GM23338 (cell line): Measurements from ENCODE around the gene PAIP2B. TPM values are rescaled to one million over a fixed set of nuclear protein-coding genes. Genes with fewer than 3 reads are reported as not detected.

ENCODE experiments used
- CTCF ChIP-seq, 2 experiments: fragments of 200-600 bp in 1 of 2; sonication (generic) in 1 of 2; conservative IDR thresholded peaks; 2 replicates each; pipeline versions ENCODE4 v1.5.1 to v1.6.1; 2016 to 2017; ENCODE audit warnings: antibody characterized with exemption in 2 of 2, low read depth in 2 of 2, mild to moderate bottlenecking in 2 of 2, moderate library complexity in 1 of 2
- EZH2phosphoT487 ChIP-seq: fragments of 200-600 bp; sonication (generic); IDR thresholded peaks from one replicate; pipeline ENCODE4 v1.8.1; 2018; ENCODE audit warnings: antibody characterized with exemption; ENCODE audit not compliant: unreplicated experiment
- JUNB ChIP-seq: IDR thresholded peaks from one replicate; pipeline ENCODE4 v1.6.1; 2016; ENCODE audit warnings: antibody characterized with exemption; ENCODE audit not compliant: unreplicated experiment
- ZNF114 ChIP-seq: fragments of 250-450 bp; sonication (Bioruptor Pico); IDR thresholded peaks from 2 replicates; pipeline ENCODE4 v1.5.0; 2020; ENCODE audit warnings: mild to moderate bottlenecking, moderate library complexity
- ZNF462 ChIP-seq: fragments of 250-450 bp; sonication (Bioruptor Pico); IDR thresholded peaks from 2 replicates; pipeline ENCODE4 v1.5.0; 2020; ENCODE audit warnings: mild to moderate bottlenecking, moderate library complexity
- polyA plus RNA-seq: library from polyadenylated mRNA; unstranded; fragments of >200 nt; fragmentation: Nextera tagmentation; extraction: Ambion mirVana; gene quantifications from 2 replicates; pipeline ENCODE4 v1.2.1, GENCODE V29; 2016
- total RNA-seq: library from RNA; depleted of rRNA; stranded (reverse); fragments of >200 nt; shearing (Covaris generic); gene quantifications from 2 replicates; pipeline ENCODE4 v1.2.3, GENCODE V29; 2014
- TF ChIP-seq, protein P1 (sequence below): IDR thresholded peaks from one replicate; pipeline ENCODE4 v1.6.1; 2018; ENCODE audit warnings: antibody characterized with exemption; ENCODE audit not compliant: unreplicated experiment

Gene PAIP2B
- total and polyA plus RNA-seq, 2 experiments from 2014 or later = 7.6 to 29.7 TPM

DNA sequence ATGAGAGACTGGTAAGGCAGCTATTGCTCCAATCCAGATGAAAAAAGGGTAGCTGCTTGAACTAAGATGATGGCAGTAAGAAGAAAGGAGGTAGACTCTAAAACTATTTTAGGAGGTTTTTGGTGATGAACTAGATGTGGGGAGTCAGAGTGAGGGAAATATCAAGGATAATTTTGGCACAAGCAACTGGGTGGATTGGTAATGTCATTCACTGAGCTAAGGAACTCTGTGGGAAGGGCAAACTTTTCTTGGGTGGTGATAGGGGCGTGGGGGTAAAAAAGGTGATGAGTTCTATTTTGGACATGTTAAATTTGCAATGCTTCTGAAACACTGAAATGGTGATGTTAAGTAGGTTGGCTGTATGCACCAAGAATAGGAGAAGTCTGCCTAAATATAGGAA, 19.3 kb downstream of the PAIP2B start (continued):
- TF ChIP-seq ZNF462 (CRISPR knock-in tag) (no peak), JUNB (no peak), ZNF114 (no peak), CTCF (conservative IDR thresholded peaks at IDR 0.05; ENCODE audit: low read depth in 2 of 2) (no peak), EZH2phosphoT487 (no peak)
- TF ChIP-seq, protein P1, sequence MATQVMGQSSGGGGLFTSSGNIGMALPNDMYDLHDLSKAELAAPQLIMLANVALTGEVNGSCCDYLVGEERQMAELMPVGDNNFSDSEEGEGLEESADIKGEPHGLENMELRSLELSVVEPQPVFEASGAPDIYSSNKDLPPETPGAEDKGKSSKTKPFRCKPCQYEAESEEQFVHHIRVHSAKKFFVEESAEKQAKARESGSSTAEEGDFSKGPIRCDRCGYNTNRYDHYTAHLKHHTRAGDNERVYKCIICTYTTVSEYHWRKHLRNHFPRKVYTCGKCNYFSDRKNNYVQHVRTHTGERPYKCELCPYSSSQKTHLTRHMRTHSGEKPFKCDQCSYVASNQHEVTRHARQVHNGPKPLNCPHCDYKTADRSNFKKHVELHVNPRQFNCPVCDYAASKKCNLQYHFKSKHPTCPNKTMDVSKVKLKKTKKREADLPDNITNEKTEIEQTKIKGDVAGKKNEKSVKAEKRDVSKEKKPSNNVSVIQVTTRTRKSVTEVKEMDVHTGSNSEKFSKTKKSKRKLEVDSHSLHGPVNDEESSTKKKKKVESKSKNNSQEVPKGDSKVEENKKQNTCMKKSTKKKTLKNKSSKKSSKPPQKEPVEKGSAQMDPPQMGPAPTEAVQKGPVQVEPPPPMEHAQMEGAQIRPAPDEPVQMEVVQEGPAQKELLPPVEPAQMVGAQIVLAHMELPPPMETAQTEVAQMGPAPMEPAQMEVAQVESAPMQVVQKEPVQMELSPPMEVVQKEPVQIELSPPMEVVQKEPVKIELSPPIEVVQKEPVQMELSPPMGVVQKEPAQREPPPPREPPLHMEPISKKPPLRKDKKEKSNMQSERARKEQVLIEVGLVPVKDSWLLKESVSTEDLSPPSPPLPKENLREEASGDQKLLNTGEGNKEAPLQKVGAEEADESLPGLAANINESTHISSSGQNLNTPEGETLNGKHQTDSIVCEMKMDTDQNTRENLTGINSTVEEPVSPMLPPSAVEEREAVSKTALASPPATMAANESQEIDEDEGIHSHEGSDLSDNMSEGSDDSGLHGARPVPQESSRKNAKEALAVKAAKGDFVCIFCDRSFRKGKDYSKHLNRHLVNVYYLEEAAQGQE = no peak
